GM23338 (cell line): Measurements from ENCODE around the gene PRAC2. TPM values are rescaled to one million over a fixed set of nuclear protein-coding genes. Genes with fewer than 3 reads are reported as not detected.

ENCODE experiments used
- ATAC-seq: fragments of 200-7000 bp; cut with Tn5 transposase; 3 replicates; pipeline ENCODE4 v1.9.1; 2020
- DNase-seq: peaks from one replicate; pipeline ENCODE4 v3.0.0-alpha.2; 2015; ENCODE audit warnings: low spot score
- H2AFZ ChIP-seq: fragments of 200-600 bp; sonication (generic); 2 replicates; pipeline ENCODE4 v1.8.0; 2016; ENCODE audit warnings: antibody characterized with exemption, mild to moderate bottlenecking, moderate library complexity
- H3F3A ChIP-seq: fragments of 200-600 bp; sonication (generic); replicated peaks from 2 replicates; pipeline ENCODE4 v1.8.0; 2017; ENCODE audit warnings: antibody characterized with exemption, mixed run types, low read depth
- H3K27ac ChIP-seq: fragments of 200-600 bp; sonication (generic); 2 replicates; pipeline ENCODE4 v1.6.1; 2016; ENCODE audit warnings: low read depth
- H3K27me3 ChIP-seq: fragments of 200-600 bp; sonication (generic); 2 replicates; pipeline ENCODE4 v1.8.0; 2016; ENCODE audit warnings: mild to moderate bottlenecking, mixed run types, moderate library complexity; ENCODE audit not compliant: insufficient read depth
- H3K36me3 ChIP-seq: fragments of 200-600 bp; sonication (generic); 2 replicates; pipeline ENCODE4 v1.8.0; 2016; ENCODE audit warnings: mild to moderate bottlenecking; ENCODE audit not compliant: insufficient read depth
- H3K4me1 ChIP-seq: fragments of 200-600 bp; sonication (generic); 2 replicates; pipeline ENCODE4 v1.8.0; 2016; ENCODE audit warnings: mild to moderate bottlenecking, moderate library complexity; ENCODE audit not compliant: insufficient read depth
- H3K4me2 ChIP-seq: fragments of 200-600 bp; sonication (generic); 2 replicates; pipeline ENCODE4 v1.7.1; 2017; ENCODE audit warnings: mixed run types
- H3K4me3 ChIP-seq: fragments of 200-600 bp; sonication (generic); 2 replicates; pipeline ENCODE4 v1.6.1; 2016; ENCODE audit warnings: mixed run types
- H3K79me2 ChIP-seq: fragments of 200-600 bp; sonication (generic); replicated peaks from 2 replicates; pipeline ENCODE4 v1.8.0; 2017; ENCODE audit warnings: mild to moderate bottlenecking; ENCODE audit not compliant: insufficient read depth
- H3K9me2 ChIP-seq: fragments of 200-600 bp; sonication (generic); 2 replicates; pipeline ENCODE4 v1.8.0; 2017; ENCODE audit not compliant: insufficient read depth
- H4K20me1 ChIP-seq: fragments of 200-600 bp; sonication (generic); replicated peaks from 2 replicates; pipeline ENCODE4 v1.8.0; 2017; ENCODE audit warnings: mild to moderate bottlenecking; ENCODE audit not compliant: insufficient read depth
- H3K27ac Mint-ChIP-seq: 2 replicates; pipeline ENCODE4 v1.8.0; 2020; ENCODE audit warnings: inconsistent platforms, mild to moderate bottlenecking, moderate library complexity, mixed read lengths
- H3K27me3 Mint-ChIP-seq: 3 replicates; pipeline ENCODE4 v1.8.0; 2022; ENCODE audit warnings: low read depth, mild to moderate bottlenecking, moderate library complexity, mixed read lengths, inconsistent platforms; ENCODE audit not compliant: insufficient read depth, poor library complexity
- H3K36me3 Mint-ChIP-seq: 3 replicates; pipeline ENCODE4 v1.8.0; 2021; ENCODE audit warnings: low read depth, mild to moderate bottlenecking, inconsistent platforms, moderate library complexity, mixed read lengths
- H3K4me1 Mint-ChIP-seq: 3 replicates; pipeline ENCODE4 v1.8.0; 2020; ENCODE audit warnings: mild to moderate bottlenecking, inconsistent platforms, mixed read lengths
- H3K4me3 Mint-ChIP-seq: 3 replicates; pipeline ENCODE4 v1.8.0; 2021; ENCODE audit warnings: moderate library complexity, mild to moderate bottlenecking, inconsistent platforms, mixed read lengths
- H3K9me3 Mint-ChIP-seq: 3 replicates; pipeline ENCODE4 v1.8.0; 2020; ENCODE audit warnings: moderate library complexity, mild to moderate bottlenecking, inconsistent platforms, mixed read lengths
- CREB1 ChIP-seq: fragments of 250-450 bp; sonication (Bioruptor Pico); IDR thresholded peaks from 2 replicates; pipeline ENCODE4 v1.5.0; 2020; ENCODE audit warnings: low read depth, mild to moderate bottlenecking, moderate library complexity
- EZH2 ChIP-seq: fragments of 200-600 bp; sonication (generic); IDR thresholded peaks from one replicate; pipeline ENCODE4 v1.8.0; 2017; ENCODE audit warnings: antibody characterized with exemption, mild to moderate bottlenecking, low read depth; ENCODE audit not compliant: unreplicated experiment
- NANOG ChIP-seq: IDR thresholded peaks from 2 replicates; pipeline ENCODE4 v1.6.1; 2016; ENCODE audit warnings: antibody characterized with exemption, borderline replicate concordance
- POLR2AphosphoS5 ChIP-seq: IDR thresholded peaks from 2 replicates; pipeline ENCODE4 v1.6.1; 2016; ENCODE audit warnings: antibody characterized with exemption, low read depth
- polyA plus RNA-seq: library from polyadenylated mRNA; unstranded; fragments of >200 nt; fragmentation: Nextera tagmentation; extraction: Ambion mirVana; gene quantifications from 2 replicates; pipeline ENCODE4 v1.2.1, GENCODE V29; 2016
- total RNA-seq: library from RNA; depleted of rRNA; stranded (reverse); fragments of >200 nt; shearing (Covaris generic); gene quantifications from 2 replicates; pipeline ENCODE4 v1.2.3, GENCODE V29; 2014
- TF ChIP-seq, protein P1 (sequence below), 2 experiments: fragments of 200-600 bp in 1 of 2; sonication (generic) in 1 of 2; conservative IDR thresholded peaks; 2 replicates each; pipeline versions ENCODE4 v1.5.1 to v1.6.1; 2016 to 2017; ENCODE audit warnings: antibody characterized with exemption in 2 of 2, low read depth in 2 of 2, mild to moderate bottlenecking in 2 of 2, moderate library complexity in 1 of 2
- TF ChIP-seq, protein P2 (sequence below): IDR thresholded peaks from one replicate; pipeline ENCODE4 v1.6.1; 2018; ENCODE audit warnings: antibody characterized with exemption; ENCODE audit not compliant: unreplicated experiment

The PRAC2 gene
- total and polyA plus RNA-seq, 2 experiments from 2014 or later = not detected

DNA sequence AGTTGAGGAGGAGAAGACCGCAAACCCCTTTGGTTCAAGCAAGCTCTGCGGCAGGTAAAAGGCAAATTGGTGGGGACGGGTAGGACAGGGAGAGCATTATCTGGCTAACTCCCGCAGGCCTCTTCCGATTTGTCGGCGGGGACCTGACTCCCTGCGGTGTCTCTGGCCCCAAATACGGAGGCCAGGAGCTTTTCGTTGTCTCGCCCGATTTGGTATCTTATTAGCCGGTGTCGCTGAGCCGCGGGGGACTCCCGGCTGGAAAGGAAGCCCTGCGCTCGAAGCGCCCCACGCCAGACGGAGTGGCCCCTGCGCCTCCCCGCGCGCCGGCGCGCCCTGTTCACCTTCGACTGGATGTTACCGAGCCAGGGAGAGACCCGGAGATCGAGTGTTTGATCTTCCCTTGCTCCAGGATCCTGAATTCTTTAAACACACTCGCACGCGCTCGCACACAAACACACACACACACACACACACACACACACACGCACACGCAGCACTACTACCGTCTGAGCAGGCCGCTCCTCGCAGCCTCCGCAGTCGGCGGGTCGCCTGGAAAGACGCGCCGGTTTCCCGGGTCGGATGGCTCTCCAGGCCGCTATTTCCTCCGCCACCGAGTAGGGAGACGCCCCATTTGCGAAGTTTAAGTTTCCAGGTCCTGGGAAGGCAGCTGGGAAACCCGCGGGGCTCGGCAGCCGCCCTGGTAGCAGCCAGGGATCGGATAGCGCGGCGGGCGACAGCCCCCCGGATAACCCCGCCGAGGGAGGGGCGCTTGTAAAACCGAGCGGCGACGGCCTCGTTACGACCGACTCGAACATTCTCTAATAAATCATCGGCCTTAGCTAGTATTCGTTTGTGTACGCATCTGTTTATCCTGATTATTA is 4.0 kb upstream of the PRAC2 start:
- no peak overlapping the region for H3K27ac ChIP-seq
- H3K79me2 ChIP-seq = no peaks in the 10 kb centered on the region
- peaks cover 43% of the 10 kb centered on the region for H3K4me1 Mint-ChIP-seq
- H3K36me3 ChIP-seq = no peaks in the 10 kb centered on the region
- no peaks in the 10 kb centered on the region for H3K9me2 ChIP-seq
- peaks cover 95% of the 10 kb centered on the region for H3K27me3 Mint-ChIP-seq
- TF ChIP-seq EZH2 = peak; percentile 65
- TF ChIP-seq, protein P1, sequence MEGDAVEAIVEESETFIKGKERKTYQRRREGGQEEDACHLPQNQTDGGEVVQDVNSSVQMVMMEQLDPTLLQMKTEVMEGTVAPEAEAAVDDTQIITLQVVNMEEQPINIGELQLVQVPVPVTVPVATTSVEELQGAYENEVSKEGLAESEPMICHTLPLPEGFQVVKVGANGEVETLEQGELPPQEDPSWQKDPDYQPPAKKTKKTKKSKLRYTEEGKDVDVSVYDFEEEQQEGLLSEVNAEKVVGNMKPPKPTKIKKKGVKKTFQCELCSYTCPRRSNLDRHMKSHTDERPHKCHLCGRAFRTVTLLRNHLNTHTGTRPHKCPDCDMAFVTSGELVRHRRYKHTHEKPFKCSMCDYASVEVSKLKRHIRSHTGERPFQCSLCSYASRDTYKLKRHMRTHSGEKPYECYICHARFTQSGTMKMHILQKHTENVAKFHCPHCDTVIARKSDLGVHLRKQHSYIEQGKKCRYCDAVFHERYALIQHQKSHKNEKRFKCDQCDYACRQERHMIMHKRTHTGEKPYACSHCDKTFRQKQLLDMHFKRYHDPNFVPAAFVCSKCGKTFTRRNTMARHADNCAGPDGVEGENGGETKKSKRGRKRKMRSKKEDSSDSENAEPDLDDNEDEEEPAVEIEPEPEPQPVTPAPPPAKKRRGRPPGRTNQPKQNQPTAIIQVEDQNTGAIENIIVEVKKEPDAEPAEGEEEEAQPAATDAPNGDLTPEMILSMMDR (conservative IDR thresholded peaks at IDR 0.05; ENCODE audit: low read depth in 2 of 2) = no peak
- H3K4me3 Mint-ChIP-seq = peak overlapping the region; percentile 73
- H3K4me1 ChIP-seq = peaks cover 41% of the 10 kb centered on the region
- peak overlapping the region; percentile 75 for H3K4me2 ChIP-seq
- H3K36me3 Mint-ChIP-seq = no peaks in the 10 kb centered on the region
- H4K20me1 ChIP-seq = peaks cover 14% of the 10 kb centered on the region
- DNase-seq (peak; percentile 73), ATAC-seq (peak; percentile 23)
- peaks cover 100% of the 10 kb centered on the region for H3K27me3 ChIP-seq
- H3K9me3 Mint-ChIP-seq = no peaks in the 10 kb centered on the region; the same call in 2 of the 3 replicates
- peak overlapping the region; percentile 57 for H3K4me3 ChIP-seq
- H3K27ac Mint-ChIP-seq = no peak overlapping the region
- peaks cover 35% of the 10 kb centered on the region for H3F3A ChIP-seq
- peak overlapping the region; percentile 94 for H2AFZ ChIP-seq

DNA sequence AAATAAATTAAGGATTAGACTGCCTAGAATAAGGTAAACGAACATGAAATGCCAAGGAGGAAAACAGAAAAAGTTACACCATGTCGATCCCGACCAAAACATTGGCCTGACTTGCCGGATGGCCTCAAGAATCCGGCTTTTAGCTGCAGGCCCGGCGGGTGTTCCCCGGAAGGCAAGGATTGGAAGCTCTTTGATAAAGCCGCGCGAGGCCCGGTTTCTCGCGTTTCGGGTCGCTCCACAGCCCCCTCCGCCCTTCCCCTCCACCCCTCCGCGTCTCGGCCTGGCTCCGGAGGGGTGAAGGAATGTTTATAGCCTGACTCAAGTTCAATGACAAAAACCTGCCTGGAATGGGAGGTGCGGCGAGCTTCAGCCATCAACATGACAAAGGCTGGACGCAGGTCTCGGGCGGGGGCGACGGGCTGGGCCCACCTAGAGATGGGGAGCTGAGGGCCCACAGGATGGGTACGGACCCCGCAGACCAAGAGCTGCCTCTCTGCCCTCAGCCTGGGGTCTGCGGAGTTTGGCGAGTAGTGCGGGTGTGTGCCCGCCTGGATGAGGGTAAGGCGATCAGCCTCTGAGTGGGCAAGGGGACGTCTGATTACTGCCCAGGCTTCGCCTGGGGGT is 3.2 kb upstream of the PRAC2 start:
- no peaks in the 10 kb centered on the region for H3K9me2 ChIP-seq
- ATAC-seq (peak; percentile 41), DNase-seq (peak; percentile 95)
- peak overlapping the region; percentile 57 for H3K4me3 ChIP-seq
- H3K4me1 ChIP-seq = peaks cover 43% of the 10 kb centered on the region
- H3K4me3 Mint-ChIP-seq = peak overlapping the region; percentile 73
- H3K4me1 Mint-ChIP-seq = peaks cover 44% of the 10 kb centered on the region
- H3K36me3 Mint-ChIP-seq = no peaks in the 10 kb centered on the region
- H3F3A ChIP-seq = peaks cover 35% of the 10 kb centered on the region
- no peak overlapping the region for H3K27ac Mint-ChIP-seq
- H3K27ac ChIP-seq = no peak overlapping the region
- peaks cover 95% of the 10 kb centered on the region for H3K27me3 Mint-ChIP-seq
- peak overlapping the region; percentile 75 for H3K4me2 ChIP-seq
- H4K20me1 ChIP-seq = peaks cover 16% of the 10 kb centered on the region
- no peaks in the 10 kb centered on the region; the same call in 2 of the 3 replicates for H3K9me3 Mint-ChIP-seq
- no peaks in the 10 kb centered on the region for H3K79me2 ChIP-seq
- H3K36me3 ChIP-seq = no peaks in the 10 kb centered on the region
- peaks cover 100% of the 10 kb centered on the region for H3K27me3 ChIP-seq
- H2AFZ ChIP-seq = no peak overlapping the region
- TF ChIP-seq POLR2AphosphoS5 (0 out of 2 replicates have a peak, but pooled peaks have one; percentile 17), CREB1 (CRISPR knock-in tag) (0 out of 2 replicates have a peak, but pooled peaks have one; percentile 11), NANOG (no peak)
- TF ChIP-seq, protein P1 (conservative IDR thresholded peaks at IDR 0.05; ENCODE audit: low read depth in 2 of 2) = no peak
- TF ChIP-seq, protein P2, sequence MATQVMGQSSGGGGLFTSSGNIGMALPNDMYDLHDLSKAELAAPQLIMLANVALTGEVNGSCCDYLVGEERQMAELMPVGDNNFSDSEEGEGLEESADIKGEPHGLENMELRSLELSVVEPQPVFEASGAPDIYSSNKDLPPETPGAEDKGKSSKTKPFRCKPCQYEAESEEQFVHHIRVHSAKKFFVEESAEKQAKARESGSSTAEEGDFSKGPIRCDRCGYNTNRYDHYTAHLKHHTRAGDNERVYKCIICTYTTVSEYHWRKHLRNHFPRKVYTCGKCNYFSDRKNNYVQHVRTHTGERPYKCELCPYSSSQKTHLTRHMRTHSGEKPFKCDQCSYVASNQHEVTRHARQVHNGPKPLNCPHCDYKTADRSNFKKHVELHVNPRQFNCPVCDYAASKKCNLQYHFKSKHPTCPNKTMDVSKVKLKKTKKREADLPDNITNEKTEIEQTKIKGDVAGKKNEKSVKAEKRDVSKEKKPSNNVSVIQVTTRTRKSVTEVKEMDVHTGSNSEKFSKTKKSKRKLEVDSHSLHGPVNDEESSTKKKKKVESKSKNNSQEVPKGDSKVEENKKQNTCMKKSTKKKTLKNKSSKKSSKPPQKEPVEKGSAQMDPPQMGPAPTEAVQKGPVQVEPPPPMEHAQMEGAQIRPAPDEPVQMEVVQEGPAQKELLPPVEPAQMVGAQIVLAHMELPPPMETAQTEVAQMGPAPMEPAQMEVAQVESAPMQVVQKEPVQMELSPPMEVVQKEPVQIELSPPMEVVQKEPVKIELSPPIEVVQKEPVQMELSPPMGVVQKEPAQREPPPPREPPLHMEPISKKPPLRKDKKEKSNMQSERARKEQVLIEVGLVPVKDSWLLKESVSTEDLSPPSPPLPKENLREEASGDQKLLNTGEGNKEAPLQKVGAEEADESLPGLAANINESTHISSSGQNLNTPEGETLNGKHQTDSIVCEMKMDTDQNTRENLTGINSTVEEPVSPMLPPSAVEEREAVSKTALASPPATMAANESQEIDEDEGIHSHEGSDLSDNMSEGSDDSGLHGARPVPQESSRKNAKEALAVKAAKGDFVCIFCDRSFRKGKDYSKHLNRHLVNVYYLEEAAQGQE = no peak
